Measurements from ENCODE around the gene GDPGP1. TPM values are rescaled to one million over a fixed set of nuclear protein-coding genes. Genes with fewer than 3 reads are reported as not detected.

The GDPGP1 gene
- total RNA-seq, 4 donors from 2014 or later: 7.1 to 28.1 (median 13.6) TPM

- Histone ChIP-seq H3K4me1 (peaks cover 57 to 67% of the 10 kb centered on the region in 2 donors), H3K27ac (peak overlapping the region; percentile 82 to 95 (median 85))
- intact Hi-C loops (cut with DNase I): no loop called here
These were observed 20.2 kb upstream of the GDPGP1 start for GRCh38 chr15:90213818-90214204.

DNA sequence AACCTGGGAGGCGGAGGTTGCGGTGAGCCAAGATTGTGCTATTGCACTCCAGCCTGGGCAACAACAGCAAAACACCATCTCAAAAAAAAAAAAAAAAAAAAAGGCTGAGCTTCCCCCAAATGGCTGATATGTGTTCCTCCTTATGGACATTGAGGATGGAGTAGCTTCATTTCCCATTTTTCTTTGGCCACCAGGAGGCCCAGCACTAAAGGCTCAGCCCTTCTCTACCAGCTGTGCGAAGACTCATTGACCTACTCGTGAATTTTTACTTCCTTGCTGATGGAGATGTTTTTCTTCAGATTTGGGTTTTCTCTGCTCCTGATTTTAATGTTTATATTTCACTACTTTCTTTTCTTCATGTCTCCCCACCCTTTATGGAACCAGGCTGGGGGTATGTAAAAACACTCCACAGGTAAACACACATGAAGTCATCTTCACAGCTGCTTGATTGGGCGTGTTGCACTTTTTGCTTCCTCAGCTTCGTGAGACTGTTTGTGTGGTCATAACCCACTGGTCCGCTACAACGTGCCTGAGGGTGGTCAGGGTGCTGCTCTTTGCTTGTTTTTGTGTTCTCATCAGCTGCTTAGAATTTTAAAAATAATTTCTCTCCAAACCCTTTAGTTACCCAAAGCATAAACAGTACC lies 19.3 kb upstream of the GDPGP1 start:
- peaks cover 55 to 67% of the 10 kb centered on the region in 2 donors for H3K4me1 ChIP-seq
- H3K27me3 ChIP-seq: no peaks in the 10 kb centered on the region
- H3K4me3 ChIP-seq (replicated peaks in 1 of 3): no peak overlapping the region
- peak overlapping the region; percentile 82 to 95 (median 85) for H3K27ac ChIP-seq
- TF ChIP-seq, protein P1, sequence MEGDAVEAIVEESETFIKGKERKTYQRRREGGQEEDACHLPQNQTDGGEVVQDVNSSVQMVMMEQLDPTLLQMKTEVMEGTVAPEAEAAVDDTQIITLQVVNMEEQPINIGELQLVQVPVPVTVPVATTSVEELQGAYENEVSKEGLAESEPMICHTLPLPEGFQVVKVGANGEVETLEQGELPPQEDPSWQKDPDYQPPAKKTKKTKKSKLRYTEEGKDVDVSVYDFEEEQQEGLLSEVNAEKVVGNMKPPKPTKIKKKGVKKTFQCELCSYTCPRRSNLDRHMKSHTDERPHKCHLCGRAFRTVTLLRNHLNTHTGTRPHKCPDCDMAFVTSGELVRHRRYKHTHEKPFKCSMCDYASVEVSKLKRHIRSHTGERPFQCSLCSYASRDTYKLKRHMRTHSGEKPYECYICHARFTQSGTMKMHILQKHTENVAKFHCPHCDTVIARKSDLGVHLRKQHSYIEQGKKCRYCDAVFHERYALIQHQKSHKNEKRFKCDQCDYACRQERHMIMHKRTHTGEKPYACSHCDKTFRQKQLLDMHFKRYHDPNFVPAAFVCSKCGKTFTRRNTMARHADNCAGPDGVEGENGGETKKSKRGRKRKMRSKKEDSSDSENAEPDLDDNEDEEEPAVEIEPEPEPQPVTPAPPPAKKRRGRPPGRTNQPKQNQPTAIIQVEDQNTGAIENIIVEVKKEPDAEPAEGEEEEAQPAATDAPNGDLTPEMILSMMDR (IDR thresholded peaks at IDR 0.05): peak in 3 of 6 experiments; percentile 20 to 40 (median 21)
- TF ChIP-seq POLR2A (IDR thresholded peaks at IDR 0.05): no peak
- DNase-seq: peak; percentile 61 to 74
- H3K9me3 ChIP-seq: no peaks in the 10 kb centered on the region
- peaks cover 0 to 8% of the 10 kb centered on the region in 2 donors for H3K36me3 ChIP-seq
- intact Hi-C loops (cut with DNase I): no loop called here
- 54% methylated on average over 8 of the region's 8 CpGs for WGBS, 2 donors

More at GRCh38 chr15:90213818-90214204, 20.2 kb upstream of the GDPGP1 start:
- H3K4me3 ChIP-seq (replicated peaks in 1 of 3): no peak overlapping the region
- TF ChIP-seq, protein P1 (IDR thresholded peaks at IDR 0.05): no peak
- no peak for TF ChIP-seq POLR2A (IDR thresholded peaks at IDR 0.05)
- no peaks in the 10 kb centered on the region for H3K27me3 ChIP-seq
- H3K36me3 ChIP-seq: peaks cover 0 to 8% of the 10 kb centered on the region in 2 donors
- no peaks in the 10 kb centered on the region for H3K9me3 ChIP-seq
- WGBS, 2 donors: 53 to 60% methylated on average over 7 to 10 of the region's 11 CpGs
- DNase-seq: peak; percentile 59 to 63

- Histone ChIP-seq H3K9me3 (no peaks in the 10 kb centered on the region), H3K4me1 (peaks cover 31 to 44% of the 10 kb centered on the region in 2 donors), H3K36me3 (peaks cover 3 to 8% of the 10 kb centered on the region in 2 donors), H3K27me3 (no peaks in the 10 kb centered on the region), H3K4me3 (replicated peaks in 1 of 3) (no peak overlapping the region), H3K27ac (no peak overlapping the region)
- WGBS, 2 donors: 88 to 99% methylated on average over 8 to 9 of the region's 9 CpGs
- intact Hi-C loops (cut with DNase I): no loop called here
- TF ChIP-seq, protein P1 (IDR thresholded peaks at IDR 0.05): no peak
- no peak for TF ChIP-seq POLR2A (IDR thresholded peaks at IDR 0.05)
- no peak for DNase-seq
These were observed 16.2 kb upstream of the GDPGP1 start for GRCh38 chr15:90217671-90218394.

GRCh38 chr15:90219421-90220141 lies 14.4 kb upstream of the GDPGP1 start:
- TF ChIP-seq POLR2A (IDR thresholded peaks at IDR 0.05): no peak
- TF ChIP-seq, protein P1 (IDR thresholded peaks at IDR 0.05): peak; percentile 41 to 64 (median 49)
- Histone ChIP-seq H3K4me1 (peaks cover 13 to 27% of the 10 kb centered on the region in 2 donors), H3K27ac (peak overlapping the region in 2 of 3 donors; percentile 47 to 58), H3K9me3 (no peaks in the 10 kb centered on the region), H3K36me3 (peaks cover 19 to 22% of the 10 kb centered on the region in 2 donors), H3K27me3 (no peaks in the 10 kb centered on the region), H3K4me3 (replicated peaks in 1 of 3) (no peak overlapping the region)
- intact Hi-C loops (cut with DNase I): no loop called here
- peak; percentile 42 to 46 for DNase-seq
- WGBS, 2 donors: 62 to 76% methylated on average over 16 of the region's 17 CpGs

Data from thyroid gland (tissue), 4 donors.